Rectal smooth muscle tissue (tissue), 1 donor: ENCODE data around the gene CTRB1.

Experiments used
- H3K27ac ChIP-seq: one replicate; pipeline ENCODE4 v1.7.0; 2013; ENCODE audit warnings: low read depth, low read length, inconsistent platforms
- H3K27me3 ChIP-seq: one replicate; pipeline ENCODE4 v1.7.0; 2013; ENCODE audit warnings: low read length; ENCODE audit not compliant: control insufficient read depth, insufficient read depth
- H3K36me3 ChIP-seq: one replicate; pipeline ENCODE4 v1.7.0; 2013; ENCODE audit warnings: low read length; ENCODE audit not compliant: control insufficient read depth, insufficient read depth
- H3K4me1 ChIP-seq: one replicate; pipeline ENCODE4 v1.7.0; 2013; ENCODE audit warnings: low read length; ENCODE audit not compliant: control insufficient read depth, insufficient read depth
- H3K4me3 ChIP-seq: one replicate; pipeline ENCODE4 v1.7.0; 2013; ENCODE audit warnings: low read length
- H3K9ac ChIP-seq: one replicate; pipeline ENCODE4 v1.7.0; 2013; ENCODE audit warnings: low read length

The CTRB1 gene

DNA sequence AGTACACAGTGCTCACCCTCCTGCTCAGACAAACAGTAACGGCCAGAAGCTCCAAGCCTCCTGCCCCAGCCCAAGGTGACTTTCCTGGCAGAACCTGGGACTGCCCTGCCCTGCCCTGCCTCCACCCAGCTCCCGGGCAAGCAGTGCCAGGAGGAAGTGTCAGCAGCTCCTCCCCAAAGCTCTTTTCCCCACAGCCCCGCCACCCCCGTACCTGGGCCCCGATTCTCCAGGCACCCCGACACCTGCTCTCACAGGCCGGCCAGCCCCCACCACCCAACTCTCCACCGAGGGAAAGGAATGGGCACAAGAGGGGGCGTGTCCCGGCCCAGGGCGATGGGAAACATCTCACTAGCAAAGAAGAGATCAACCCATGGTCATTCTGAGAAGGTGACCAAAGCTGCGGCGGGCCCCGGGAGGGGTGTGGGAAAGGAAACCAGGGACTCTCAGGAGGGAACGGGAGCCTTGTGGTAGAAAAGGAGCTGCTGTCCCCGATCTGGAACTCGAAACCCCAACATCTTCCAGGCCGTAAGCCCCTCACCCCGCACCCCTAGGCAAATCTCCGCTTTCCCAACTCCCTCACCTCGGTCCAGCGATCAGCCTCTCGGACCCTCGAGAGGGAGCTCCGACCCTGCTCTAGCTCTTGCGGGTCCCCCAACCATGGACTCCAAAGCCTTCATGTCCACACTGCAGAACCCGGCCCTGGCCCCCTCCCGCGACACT is 31.5 kb downstream of the CTRB1 start:
- peak overlapping the region; percentile 35 for H3K9ac ChIP-seq
- no peaks in the 10 kb centered on the region for H3K27me3 ChIP-seq
- H3K4me1 ChIP-seq: peaks cover 45% of the 10 kb centered on the region
- no peaks in the 10 kb centered on the region for H3K36me3 ChIP-seq
- H3K27ac ChIP-seq: no peak overlapping the region
- peak overlapping the region; percentile 68 for H3K4me3 ChIP-seq

DNA sequence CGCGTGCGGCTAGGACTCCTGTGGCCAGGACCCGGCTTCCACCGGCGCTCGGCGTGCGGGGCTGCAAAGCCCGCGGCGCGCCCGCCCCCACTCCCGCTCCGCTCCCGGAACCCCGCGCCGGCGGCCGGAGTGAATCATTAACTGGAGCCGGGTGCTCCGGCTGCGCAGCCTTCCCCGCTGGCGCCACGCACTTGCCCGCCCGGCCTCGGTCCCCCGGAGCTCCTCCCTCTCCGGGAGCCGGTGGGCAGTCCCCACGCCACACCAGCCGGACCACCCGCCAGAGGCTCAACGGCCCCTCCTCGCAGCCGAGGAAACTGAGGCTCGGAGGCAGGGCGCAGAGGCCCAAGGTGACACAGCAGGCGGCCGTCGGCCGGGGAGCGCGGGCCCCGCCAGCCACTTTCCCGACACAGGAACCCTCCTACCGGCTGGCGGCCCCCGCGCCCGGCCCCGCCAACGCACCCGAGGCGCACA is 32.1 kb downstream of the CTRB1 start:
- Histone ChIP-seq H3K27ac (peak overlapping the region; percentile 58), H3K36me3 (no peaks in the 10 kb centered on the region), H3K9ac (no peak overlapping the region), H3K27me3 (no peaks in the 10 kb centered on the region), H3K4me3 (peak overlapping the region; percentile 68), H3K4me1 (peaks cover 42% of the 10 kb centered on the region)

DNA sequence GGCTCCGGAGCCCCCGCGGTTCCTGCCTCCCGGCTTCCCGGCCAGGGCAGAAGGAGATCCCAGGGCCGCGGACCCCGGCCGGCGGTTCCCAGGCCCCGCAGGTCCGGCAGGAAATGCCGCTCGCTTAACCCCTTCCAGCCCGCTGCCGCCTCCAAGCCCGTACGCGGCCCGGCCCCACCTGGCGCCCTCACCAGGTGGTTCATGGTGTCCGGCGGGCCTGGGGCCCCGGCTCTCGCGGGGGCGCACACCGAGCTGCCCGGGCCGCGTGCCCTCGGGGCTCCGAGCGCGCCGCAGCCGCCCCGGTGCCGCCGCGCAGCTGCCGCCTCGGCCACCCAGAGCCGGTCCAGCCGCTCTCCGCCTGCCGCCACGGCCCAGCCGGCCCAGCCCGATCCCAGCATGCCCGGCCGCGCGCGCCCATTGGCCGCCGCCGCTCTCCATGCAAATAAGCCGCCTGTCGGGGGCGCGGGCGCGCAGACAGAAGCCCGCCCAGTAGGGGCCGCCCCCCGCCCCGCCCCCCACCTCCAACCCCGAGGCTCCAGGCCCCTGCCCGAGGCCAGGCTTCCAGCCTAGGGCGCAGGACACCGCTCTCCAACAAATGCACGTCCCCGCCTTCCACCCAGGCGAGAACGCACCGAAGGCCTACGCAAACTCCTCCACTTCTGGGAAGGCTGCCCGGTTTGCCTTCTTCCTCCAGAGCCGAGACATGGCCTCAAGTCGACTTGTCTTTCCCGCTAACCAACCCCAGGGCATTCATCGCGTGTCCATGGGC is 32.7 kb downstream of the CTRB1 start, which contains the start of gene BCAR1:
TSS of gene BCAR1 (minus strand) at position 345 of the 769 bp plus-strand sequence. CDS start at position 203, 142 bp downstream.
- H3K9ac ChIP-seq: no peak within 1 kb of the TSS
- H3K4me1 ChIP-seq: peaks cover 49% of the 10 kb centered on the region
- H3K27ac ChIP-seq: peak within 1 kb of the TSS; percentile 82
- H3K36me3 ChIP-seq: no peaks in the 10 kb centered on the region
- H3K27me3 ChIP-seq: no peaks in the 10 kb centered on the region
- H3K4me3 ChIP-seq: peak within 1 kb of the TSS; percentile 68

DNA sequence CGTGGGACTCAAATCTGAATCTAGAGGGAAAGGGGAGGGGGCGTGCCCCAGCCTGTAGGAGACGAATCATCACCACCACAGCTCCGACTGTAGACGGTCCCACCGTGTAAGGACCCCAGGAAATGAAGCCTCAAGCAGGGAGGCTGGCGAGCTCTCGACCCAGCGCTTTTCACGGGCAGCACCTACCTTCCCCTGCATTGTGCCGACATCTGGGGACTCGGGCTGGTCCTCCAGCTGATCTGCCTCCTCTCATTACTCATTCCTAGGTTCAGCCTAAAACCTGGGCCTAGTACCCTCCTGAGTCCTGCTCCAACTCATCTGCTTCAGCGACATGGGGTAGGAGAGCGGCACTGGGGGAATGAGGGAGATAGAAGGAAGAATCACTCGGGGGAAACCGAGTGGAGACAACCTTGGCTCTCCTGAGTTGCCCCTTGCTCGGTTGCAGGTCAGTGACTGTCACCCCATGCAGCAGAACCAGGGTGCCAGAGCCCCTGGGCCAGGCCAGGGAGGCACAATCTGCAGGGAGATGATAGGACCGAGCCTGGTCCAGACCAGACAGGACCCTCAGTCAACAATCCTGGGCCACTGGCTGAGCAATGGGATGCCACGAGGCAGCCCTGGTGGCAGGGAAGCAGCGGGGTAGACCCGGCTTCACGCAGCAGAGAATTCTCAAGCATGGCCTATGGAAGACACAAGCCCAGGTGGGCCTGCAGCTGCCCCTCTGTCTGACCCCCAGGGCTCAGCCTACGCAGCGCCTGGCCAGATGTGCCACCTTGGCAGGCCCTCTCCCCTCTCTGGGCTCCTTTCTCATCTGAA is 33.5 kb downstream of the CTRB1 start:
- H3K4me1 ChIP-seq: peaks cover 54% of the 10 kb centered on the region
- H3K27me3 ChIP-seq: no peaks in the 10 kb centered on the region
- no peak overlapping the region for H3K9ac ChIP-seq
- H3K36me3 ChIP-seq: no peaks in the 10 kb centered on the region
- H3K27ac ChIP-seq: peak overlapping the region; percentile 82
- peak overlapping the region; percentile 40 for H3K4me3 ChIP-seq

DNA sequence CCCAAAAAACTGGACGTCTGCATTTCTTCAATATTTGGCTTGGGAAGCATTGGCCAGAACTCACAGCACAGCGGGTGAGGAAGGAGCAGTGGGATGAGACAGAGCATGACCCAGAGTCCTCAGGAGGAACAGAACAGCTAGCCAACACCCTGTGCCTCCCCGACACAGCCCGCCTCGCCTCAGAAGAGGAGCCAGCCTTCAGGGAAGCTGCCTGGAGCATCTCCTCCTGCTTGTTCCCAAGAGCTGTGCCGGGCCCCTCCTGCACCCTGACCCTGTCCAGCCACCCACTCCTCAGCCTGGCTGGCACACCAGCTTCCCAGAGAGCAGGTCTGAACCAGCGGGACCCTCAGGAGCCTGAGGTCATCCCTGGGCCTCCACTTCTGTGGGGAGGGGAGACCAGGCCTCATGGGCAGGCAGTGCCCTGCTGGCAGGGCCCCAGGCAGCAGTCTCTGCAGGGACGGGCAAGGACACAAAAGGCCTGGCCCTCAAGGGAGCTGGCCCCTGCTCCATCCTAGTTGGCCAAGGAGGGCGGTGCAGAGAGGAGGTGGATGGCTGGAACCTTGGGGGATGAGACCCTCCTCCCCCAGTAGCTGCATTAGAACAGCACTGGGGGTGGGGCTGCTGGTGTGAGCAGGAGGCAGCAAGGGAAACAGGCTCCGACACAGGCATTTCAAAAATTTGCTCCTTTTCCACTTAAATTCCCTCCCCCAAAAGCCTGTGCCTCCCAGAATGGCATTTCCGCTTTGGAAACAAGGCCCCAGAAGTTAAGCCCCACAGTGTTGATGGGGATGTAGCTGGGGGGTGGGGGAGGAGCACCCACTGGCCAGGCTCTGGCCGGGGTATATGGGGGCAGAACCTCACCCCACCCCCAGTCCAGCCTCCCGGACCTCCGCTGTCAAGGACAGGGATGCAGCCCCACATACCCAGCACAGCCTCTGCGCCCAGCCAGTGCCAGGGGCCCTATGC is 34.4 kb downstream of the CTRB1 start:
- no peaks in the 10 kb centered on the region for H3K36me3 ChIP-seq
- H3K4me1 ChIP-seq: peaks cover 61% of the 10 kb centered on the region
- no peak overlapping the region for H3K4me3 ChIP-seq
- peak overlapping the region; percentile 82 for H3K27ac ChIP-seq
- H3K9ac ChIP-seq: no peak overlapping the region
- no peaks in the 10 kb centered on the region for H3K27me3 ChIP-seq

DNA sequence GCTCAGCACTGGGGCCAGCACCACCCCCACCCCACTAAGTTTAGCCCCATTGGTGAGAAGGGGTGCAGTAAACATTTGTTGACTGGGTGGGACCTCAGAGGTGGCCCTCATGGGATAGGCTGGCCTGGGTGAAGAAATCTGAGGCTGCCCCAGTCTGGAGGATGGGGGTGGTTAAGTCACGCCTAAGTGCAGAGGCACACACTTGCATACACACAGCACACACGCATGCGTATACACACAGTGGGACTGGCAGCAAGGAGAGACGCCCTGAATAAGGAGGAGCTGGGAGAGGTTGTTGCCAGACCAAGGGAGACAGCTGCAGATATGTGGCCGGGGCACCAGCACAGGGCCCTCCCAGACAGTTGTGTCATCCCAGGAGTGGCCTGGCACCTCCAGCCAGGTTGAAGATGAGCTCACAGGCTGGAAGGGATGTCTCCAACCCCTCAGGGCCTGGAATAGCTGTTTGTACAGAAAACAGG is 35.6 kb downstream of the CTRB1 start:
- Histone ChIP-seq H3K9ac (no peak overlapping the region), H3K4me1 (peaks cover 62% of the 10 kb centered on the region), H3K4me3 (no peak overlapping the region), H3K27ac (peak overlapping the region; percentile 33), H3K27me3 (no peaks in the 10 kb centered on the region), H3K36me3 (no peaks in the 10 kb centered on the region)

DNA sequence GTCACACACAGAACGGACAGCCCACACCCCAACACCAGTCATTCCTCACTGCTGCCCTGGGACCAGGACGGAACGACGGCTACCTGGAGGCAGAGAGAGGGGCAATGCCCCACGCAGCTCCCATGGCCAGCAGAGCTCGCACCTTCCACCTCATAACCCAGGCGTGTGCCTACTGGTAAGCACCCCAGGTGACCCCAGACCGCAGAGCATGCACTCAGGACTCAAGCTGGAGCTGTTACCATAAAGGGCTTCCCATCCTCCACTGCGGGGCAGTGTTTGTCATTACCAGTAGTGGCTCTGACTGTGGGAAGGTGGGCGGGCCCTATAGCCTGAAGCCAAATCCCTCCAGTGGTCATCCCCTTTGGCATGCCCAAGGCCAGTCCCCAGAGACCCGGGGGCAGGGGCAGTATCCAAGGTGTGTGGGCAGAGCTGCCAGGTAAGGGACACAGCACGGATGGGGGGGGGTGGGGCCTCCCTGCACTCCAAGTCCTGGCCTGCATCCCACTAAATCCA is 37.3 kb downstream of the CTRB1 start:
- Histone ChIP-seq H3K4me3 (no peak overlapping the region), H3K27ac (peak overlapping the region; percentile 51), H3K9ac (no peak overlapping the region), H3K4me1 (peaks cover 60% of the 10 kb centered on the region), H3K36me3 (no peaks in the 10 kb centered on the region), H3K27me3 (no peaks in the 10 kb centered on the region)

DNA sequence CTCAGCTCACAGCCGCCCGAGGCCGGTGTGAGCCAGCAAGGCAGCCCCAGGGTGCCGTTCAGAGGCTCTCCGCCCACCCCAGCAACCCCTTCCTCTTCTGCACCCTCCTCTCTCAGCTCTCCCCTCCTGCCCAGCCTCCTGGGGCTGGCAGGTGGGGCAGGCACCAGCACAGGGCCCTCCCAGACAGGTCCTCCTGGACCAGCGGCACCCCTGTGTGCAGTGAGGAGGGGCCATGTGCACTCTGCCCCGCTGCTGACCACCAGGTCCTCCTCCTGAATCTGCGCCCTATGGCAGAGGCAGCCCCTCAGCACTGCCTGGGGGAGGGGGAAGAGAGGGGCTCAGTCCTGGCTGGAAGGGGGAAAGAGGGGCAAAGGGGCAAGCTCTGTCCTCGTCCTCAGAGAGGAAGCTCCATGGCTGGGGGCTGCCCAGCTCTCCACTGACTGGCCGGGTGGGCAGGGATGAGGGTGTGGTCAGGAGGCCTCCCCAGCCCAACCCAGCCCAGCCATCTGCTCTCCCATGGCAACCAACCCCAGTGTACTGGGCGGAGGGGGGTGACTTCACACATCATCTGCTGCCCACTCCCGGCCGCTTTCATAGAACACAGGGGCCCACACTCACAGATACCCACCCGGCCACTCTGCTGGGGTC is 38.0 kb downstream of the CTRB1 start:
- Histone ChIP-seq H3K27me3 (no peaks in the 10 kb centered on the region), H3K36me3 (no peaks in the 10 kb centered on the region), H3K4me3 (peak overlapping the region; percentile 28), H3K27ac (peak overlapping the region; percentile 51), H3K4me1 (peaks cover 59% of the 10 kb centered on the region), H3K9ac (no peak overlapping the region)

DNA sequence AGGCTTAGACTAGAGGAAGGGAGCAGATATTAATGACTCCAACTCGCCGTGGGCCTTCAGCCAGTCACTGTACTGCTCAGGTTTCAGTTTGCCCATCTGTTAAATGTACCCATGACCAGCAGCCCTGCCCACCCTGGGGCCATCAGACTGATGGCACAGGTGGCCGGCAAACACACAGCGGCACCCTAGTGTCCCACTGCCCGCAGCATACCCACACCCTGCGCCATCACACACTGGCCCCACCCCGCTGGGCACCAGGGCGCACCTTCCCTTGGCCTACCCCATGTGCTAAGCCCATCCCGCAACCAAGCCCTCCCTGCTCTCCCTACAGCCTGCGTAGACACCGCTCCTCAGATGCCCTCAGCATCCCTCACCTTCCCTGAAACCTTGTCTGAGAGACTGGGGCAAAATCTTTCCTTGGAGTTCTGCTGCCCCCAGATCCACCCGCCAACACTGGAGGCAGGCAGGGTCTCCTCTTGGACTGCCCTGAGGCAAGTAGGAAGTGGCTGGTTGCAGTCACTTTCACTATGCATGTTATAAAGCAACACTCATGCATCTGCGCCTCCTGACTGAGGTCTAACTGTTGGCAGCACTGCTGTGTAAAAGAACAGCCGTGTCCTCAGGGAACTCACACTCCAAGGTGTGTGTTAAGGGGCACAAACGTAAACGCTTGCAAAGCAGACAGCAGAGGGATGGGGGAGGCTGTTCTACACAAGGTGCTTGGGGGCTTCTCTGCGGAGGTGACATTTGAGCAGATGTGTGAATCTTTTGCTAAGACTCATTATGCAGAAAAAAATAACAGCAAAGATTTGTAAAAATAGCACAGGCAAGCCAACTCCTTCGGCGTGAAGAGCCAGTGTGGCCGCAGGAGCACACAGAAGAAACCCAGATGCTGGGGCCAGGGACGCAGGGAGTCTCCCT is 39.4 kb downstream of the CTRB1 start:
- no peak overlapping the region for H3K9ac ChIP-seq
- H3K27me3 ChIP-seq: no peaks in the 10 kb centered on the region
- H3K36me3 ChIP-seq: no peaks in the 10 kb centered on the region
- H3K4me1 ChIP-seq: peaks cover 59% of the 10 kb centered on the region
- H3K4me3 ChIP-seq: no peak overlapping the region
- no peak overlapping the region for H3K27ac ChIP-seq

DNA sequence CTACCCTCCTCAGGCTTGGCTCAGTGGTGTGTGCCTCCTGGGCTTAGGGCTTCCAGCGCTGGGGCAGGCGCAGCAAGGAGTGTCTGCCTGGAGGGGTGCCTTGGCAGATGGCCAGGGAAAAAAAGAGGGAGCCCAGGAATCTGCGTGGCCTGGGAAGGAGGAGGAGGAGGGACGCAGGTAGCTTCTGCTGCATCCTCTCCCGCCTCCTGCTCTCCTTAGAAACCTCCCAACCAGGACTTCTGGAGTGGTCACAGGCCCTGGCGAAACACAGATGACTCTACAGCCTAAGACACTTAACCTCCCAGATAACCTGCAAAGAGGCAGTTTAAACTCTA is 40.0 kb downstream of the CTRB1 start:
- Histone ChIP-seq H3K36me3 (no peaks in the 10 kb centered on the region), H3K27ac (no peak overlapping the region), H3K9ac (no peak overlapping the region), H3K27me3 (no peaks in the 10 kb centered on the region), H3K4me1 (peaks cover 59% of the 10 kb centered on the region), H3K4me3 (no peak overlapping the region)
